Measurements from ENCODE around the gene NEAT1.

The NEAT1 gene

DNA sequence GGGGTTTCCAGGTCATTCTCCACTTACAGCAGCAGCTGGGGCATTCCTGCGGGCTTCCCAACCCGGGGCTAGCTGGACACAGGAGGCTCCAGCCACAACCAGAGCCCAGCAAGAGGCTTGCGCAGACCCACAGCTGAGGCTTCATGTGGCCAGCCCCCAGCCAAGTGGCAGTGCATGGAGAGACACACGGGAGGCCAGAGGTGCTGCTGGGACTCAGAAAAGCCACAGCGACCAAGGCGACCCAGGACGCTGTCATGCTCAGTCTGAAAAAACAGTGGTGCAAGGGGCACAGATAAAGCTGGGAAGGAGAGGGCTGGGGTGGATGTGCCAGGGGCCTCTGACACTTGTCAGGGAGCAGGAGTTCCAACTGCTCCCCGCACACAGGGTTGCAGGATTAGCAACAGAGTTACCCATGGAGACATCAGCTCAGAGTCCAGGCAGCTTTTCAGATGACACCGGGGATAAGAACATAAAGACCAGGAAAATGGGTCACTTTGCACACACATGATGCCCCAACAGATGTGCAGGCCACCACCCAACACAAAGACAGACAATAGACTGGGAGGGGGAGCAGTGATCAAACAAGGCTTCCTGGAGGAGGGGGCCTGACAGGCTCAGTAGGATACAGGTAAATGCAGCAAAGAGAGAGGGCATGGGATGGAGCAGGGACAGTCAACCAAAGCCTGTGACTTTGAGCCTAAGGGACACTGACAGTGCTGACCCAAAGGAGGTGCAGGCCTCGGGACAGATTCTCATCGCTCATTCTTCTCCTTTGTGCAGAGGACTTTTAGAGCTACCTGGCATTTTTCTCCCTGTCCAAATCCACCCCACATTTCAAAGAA is 6.9 kb upstream of the NEAT1 start:
- no peak for TF ChIP-seq CTCF (IDR thresholded peaks at IDR 0.05)

- TF ChIP-seq CTCF (IDR thresholded peaks at IDR 0.05) = peak; percentile 92
These were observed 6.2 kb upstream of the NEAT1 start for GRCh38 chr11:65416341-65416824.

- no peak for TF ChIP-seq CTCF (IDR thresholded peaks at IDR 0.05)
These were observed 5.5 kb upstream of the NEAT1 start for GRCh38 chr11:65416841-65417701.

- no peak for TF ChIP-seq CTCF (IDR thresholded peaks at IDR 0.05)
These were observed 4.7 kb upstream of the NEAT1 start for GRCh38 chr11:65417702-65418430.

- no peak for TF ChIP-seq CTCF (IDR thresholded peaks at IDR 0.05)
These were observed 4.2 kb upstream of the NEAT1 start for GRCh38 chr11:65418431-65418680.

GRCh38 chr11:65418681-65419459 is 3.7 kb upstream of the NEAT1 start:
- TF ChIP-seq CTCF (IDR thresholded peaks at IDR 0.05) = no peak

- no peak for TF ChIP-seq CTCF (IDR thresholded peaks at IDR 0.05)
These were observed 3.2 kb upstream of the NEAT1 start for GRCh38 chr11:65419460-65419771.
